ENCODE results near the gene RBMS1. TPM values are rescaled to one million over a fixed set of nuclear protein-coding genes. Genes with fewer than 3 reads are reported as not detected.

Gene RBMS1
- total and polyA plus RNA-seq, 2 of the 13 experiments (the other 11 are each of a cell fraction or from before 2014, with no cell fraction given) = 55.5 to 110 TPM

DNA sequence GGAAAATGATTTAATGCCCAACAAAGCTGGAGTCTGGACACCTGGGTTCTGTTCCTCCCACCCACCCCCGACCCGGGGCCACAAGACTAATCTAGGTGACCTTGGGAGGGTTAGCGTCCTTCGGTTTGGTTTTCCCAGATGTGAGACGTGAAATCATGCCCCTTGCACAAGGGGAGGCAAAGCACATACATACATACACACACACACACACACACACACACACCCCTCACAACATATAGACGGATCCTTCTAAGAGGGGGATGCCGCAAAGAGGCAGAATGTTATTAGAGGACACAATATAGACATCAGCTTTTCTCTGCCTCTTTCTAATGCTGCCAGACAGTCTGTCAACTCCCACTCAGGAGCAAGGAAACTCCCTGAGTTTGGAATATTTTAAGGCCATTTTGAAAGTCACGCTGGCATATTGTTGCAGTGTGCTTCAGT is 616 bp upstream of the RBMS1 start (continued):
- TF ChIP-seq PAX8 (CRISPR knock-in tag; IDR thresholded peaks at IDR 0.05; ENCODE audit: borderline replicate concordance) (no peak), POLR2G (IDR thresholded peaks at IDR 0.05; ENCODE audit: low read depth, low read length) (no peak), KDM3A (CRISPR knock-in tag; IDR thresholded peaks at IDR 0.05; ENCODE audit: low read depth) (no peak), KDM5A (IDR thresholded peaks at IDR 0.05; ENCODE audit: borderline replicate concordance, low read length) (no peak), ZNF607 (CRISPR knock-in tag; IDR thresholded peaks at IDR 0.05; ENCODE audit: borderline replicate concordance) (no peak), TEAD2 (CRISPR knock-in tag; IDR thresholded peaks at IDR 0.05) (no peak), EP300 (IDR thresholded peaks at IDR 0.05; ENCODE audit: low read depth in 2 of 2, low read length in 2 of 2) (0 out of 4 replicates have a peak, but pooled peaks of 1 of the 2 experiments have one; percentile 4), EP300 (CRISPR knock-in tag; IDR thresholded peaks at IDR 0.05; ENCODE audit: borderline replicate concordance) (no peak), ZNF556 (CRISPR knock-in tag; IDR thresholded peaks at IDR 0.05; ENCODE audit: borderline replicate concordance) (no peak), SIN3A (IDR thresholded peaks at IDR 0.05; ENCODE audit: borderline replicate concordance, low read depth, low read length) (no peak), RCOR2 (CRISPR knock-in tag; IDR thresholded peaks at IDR 0.05) (no peak), ZNF530 (CRISPR knock-in tag; IDR thresholded peaks at IDR 0.05; ENCODE audit: low read depth) (no peak), ELF4 (CRISPR knock-in tag; IDR thresholded peaks at IDR 0.05; ENCODE audit: borderline replicate concordance) (no peak), JARID2 (CRISPR knock-in tag; IDR thresholded peaks at IDR 0.05; ENCODE audit: insufficient replicate concordance) (no peak), ZBTB7B (CRISPR knock-in tag; IDR thresholded peaks at IDR 0.05) (no peak), POLR2AphosphoS5 (IDR thresholded peaks at IDR 0.05; ENCODE audit: low read depth, low read length) (no peak), HDAC1 (CRISPR knock-in tag; IDR thresholded peaks at IDR 0.05) (no peak), YEATS2 (CRISPR knock-in tag; IDR thresholded peaks at IDR 0.05; ENCODE audit: borderline replicate concordance) (no peak), PCBP1 (IDR thresholded peaks at IDR 0.05; ENCODE audit: borderline replicate concordance, low read depth, low read length) (no peak)
- TF ChIP-seq, protein P1, sequence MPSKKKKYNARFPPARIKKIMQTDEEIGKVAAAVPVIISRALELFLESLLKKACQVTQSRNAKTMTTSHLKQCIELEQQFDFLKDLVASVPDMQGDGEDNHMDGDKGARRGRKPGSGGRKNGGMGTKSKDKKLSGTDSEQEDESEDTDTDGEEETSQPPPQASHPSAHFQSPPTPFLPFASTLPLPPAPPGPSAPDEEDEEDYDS (CRISPR knock-in tag; IDR thresholded peaks at IDR 0.05) = no peak; the same call in 1 of the 2 replicates
- TF ChIP-seq, protein P2, sequence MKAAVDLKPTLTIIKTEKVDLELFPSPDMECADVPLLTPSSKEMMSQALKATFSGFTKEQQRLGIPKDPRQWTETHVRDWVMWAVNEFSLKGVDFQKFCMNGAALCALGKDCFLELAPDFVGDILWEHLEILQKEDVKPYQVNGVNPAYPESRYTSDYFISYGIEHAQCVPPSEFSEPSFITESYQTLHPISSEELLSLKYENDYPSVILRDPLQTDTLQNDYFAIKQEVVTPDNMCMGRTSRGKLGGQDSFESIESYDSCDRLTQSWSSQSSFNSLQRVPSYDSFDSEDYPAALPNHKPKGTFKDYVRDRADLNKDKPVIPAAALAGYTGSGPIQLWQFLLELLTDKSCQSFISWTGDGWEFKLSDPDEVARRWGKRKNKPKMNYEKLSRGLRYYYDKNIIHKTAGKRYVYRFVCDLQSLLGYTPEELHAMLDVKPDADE (CRISPR knock-in tag; IDR thresholded peaks at IDR 0.05) = no peak

Data from HepG2 (cell line).